Activated CD4-positive, CD25-positive, alpha-beta regulatory T cell treated with anti-CD3 and anti-CD28 coated beads, Interleukin-2, amount 50 U/mL, for 72 hours (primary cell): ENCODE results near the gene CNTNAP5.

Source experiments
- DNase-seq: peaks from one replicate; pipeline ENCODE4 v3.0.0; 2021

Gene CNTNAP5

GRCh38 chr2:124961132-124961531 lies 936.0 kb downstream of the CNTNAP5 start:
- DNase-seq: no peak
